ENCODE results near the gene MLLT10.

GRCh38 chr10:21662635-21663034, 128.6 kb downstream of the MLLT10 start:
- no peak for TF ChIP-seq CTCF (IDR thresholded peaks at IDR 0.05)
- TF ChIP-seq POLR2A (IDR thresholded peaks at IDR 0.05) = no peak

Measured in lower leg skin (tissue), 3 donors.